DMS 273 (cell line): ENCODE data around the gene SLCO3A1.
"Not testable (repeated sequence)": the region's sequence is repeated elsewhere in the genome, so short reads cannot be mapped to it uniquely, and the experiment has no call there.

Experiments
- DNase-seq: peaks from one replicate; lab custom pipeline; 2025; ENCODE audit not compliant: unreplicated experiment; lab: John Stamatoyannopoulos, UW

Gene SLCO3A1

DNA sequence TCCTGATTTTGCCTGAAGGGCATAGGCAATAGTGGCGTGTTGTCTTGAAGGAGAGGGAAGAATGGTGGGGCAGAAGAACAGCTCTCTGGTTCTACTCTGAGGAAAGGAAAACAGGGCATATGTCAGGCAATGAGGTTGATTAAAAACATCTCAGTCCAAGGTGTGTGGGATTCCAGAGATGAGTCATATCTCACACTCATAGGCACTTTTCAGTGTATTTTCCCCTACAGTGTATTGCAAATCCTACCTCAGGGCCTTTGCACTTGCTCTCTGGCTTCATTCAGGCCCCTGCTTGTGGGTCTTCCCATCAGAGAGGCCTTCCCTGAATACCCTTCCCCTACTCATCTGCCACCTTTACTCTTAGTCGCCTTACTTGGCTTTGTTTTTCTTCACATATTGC is 107.8 kb downstream of the SLCO3A1 start:
- DNase-seq: no peak

DNA sequence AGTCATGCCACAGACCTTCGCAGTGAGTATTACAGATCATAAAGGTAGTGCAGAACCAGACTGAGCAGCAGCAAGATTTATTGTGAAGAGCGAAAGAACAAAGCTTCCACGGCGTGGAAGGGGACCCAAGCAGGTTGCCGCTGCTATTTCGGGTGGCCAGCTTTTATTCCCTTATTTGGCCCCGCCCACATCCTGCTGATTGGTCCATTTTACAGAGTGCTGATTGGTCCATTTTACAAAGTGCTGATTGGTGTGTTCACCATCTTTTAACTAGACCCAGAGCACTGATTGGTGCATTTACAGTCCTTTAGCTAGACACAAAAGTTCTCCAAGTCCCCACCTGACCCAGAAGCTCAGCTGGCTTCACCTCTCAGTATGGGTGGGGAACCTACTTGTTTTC is 110.2 kb downstream of the SLCO3A1 start:
- not testable (repeated sequence) for DNase-seq

DNA sequence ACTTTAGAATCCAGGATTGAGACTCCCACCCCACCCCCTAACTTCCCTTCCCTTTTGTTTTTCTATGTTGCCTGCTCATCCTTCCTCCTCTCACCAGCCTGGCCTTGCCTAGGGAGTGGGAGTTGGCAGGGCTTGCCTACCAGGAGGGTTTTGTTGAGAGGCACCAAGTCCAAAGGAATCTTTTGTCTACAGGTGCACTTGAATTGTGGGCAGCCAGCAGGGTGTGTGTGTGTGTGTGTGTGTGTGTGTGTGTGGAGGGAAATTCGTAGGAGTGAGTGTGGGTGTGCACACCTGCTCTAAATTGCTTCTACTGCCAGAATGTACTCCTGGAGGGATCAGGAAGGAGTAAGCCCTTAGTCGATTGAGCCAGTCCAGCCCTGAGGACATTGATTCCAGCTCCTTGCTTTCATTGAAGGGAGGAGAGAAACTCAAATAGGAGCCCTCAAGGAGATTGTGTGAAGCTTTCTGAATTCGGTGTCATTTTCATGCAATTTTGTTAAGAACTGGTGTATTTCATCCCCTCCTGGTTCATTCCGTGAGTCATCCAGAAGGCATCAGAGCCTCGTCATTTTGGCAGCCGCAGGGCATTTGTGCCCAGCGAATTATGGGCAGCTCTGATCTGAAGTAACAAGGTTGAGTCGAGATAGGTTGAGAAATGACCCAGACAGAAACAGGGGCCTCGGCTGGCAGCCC is 112.1 kb downstream of the SLCO3A1 start:
- DNase-seq: no peak

DNA sequence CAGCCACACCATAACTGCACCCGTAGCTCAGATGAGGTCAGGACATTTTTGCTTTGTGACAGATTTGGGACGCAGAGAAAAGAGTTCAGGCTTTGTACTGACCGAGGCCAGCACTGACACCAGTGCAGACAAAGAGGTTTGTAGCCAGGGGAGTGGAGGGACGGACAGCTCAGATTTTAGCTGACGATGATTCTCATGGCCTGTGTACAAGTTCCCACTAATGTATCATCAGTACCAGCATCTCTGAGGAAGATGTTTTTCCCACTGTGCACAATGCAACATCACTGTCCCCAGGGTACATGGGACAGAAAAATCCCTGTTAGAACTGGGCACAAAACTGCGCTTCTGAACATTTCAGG is 112.7 kb downstream of the SLCO3A1 start:
- no peak for DNase-seq

DNA sequence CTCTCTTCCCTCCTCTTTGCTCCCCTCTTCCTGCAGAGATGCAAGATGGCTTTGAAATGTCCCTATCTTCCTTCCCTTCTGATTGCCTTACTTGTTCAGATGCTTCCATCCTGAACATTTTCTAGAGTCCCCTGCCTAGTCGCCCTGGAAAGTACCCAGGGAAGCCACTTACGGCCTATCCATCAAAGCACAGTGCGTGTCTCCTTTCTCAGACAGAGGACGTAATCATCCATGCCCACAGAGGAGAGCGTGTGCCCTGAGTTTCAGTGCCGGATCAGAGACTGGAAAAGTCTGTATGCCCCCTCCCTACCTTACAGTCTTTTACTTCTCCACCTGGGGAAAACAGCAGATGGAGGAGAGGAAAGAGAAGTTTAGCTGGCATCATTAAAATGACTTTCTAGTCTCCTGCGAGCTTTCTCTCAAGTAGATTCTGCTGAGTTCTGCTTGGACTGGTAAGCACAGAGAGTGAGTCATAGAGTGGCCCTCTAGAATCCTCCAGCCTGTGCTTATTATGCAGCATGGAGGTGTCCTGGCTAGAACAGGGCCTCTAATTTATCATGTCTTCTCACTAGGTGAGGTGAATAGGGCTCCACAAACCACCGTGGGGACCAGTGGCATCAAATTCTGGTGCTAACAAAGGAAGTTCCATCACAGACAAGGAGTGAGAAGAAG is 114.6 kb downstream of the SLCO3A1 start:
- DNase-seq: no peak

DNA sequence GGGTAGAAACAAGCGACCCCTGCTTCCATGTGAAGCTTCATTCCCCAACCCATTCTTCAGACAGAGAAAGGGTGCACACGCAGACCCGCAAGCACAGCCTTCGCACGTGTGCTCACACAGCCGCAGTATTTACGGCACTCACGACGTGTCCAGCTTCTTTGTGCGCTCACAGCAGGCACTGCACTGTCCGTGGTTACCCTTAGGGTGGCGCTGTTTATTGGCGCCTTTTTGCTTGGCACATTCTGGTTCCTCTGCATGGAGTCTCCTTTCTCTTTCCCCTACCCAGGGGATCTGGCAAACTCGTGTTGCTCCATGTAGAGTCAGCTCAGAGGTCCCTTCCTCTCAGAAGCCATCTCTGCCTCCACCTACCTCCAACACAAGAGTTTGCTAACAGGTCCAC is 115.1 kb downstream of the SLCO3A1 start:
- no peak for DNase-seq

DNA sequence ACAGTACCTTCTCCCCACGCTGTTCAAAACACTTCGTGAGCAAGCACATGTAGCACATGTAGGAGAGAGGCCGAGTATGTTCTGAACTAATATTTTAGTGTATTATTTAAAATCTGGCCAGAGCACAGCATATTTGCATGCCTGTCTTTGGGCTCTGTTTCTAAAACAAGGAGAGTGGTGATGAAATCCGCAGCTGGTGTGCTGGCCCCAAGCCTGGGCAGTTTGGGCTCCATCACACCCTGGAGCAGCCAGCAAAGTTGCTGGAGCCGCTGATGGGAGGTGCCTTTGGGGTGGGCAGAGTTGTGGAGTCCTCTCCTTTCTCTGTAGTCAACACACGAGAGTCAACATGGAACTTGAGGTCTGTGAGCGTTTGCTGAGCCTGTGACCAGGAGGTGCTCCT is 116.6 kb downstream of the SLCO3A1 start:
- DNase-seq: no peak

DNA sequence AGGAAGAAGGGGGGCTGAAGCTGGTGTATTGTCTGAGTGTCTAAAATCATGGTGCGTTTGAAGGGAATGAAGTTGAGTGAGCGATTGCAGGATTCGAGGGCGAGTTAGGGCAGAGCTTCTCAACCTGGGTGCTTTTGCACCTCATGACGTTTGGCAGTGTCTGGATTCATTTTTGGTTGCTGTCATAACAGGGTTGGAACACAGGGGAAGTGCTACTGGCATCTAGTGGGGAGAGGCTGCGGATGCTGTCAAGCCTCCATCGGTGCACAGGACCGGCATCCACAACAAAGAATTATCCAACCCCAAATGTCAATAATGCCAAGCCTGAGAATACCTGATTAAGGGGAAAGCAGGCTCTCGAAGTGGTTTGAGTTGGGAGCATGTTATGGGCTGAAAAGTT is 120.0 kb downstream of the SLCO3A1 start:
- peak; percentile 10 for DNase-seq

DNA sequence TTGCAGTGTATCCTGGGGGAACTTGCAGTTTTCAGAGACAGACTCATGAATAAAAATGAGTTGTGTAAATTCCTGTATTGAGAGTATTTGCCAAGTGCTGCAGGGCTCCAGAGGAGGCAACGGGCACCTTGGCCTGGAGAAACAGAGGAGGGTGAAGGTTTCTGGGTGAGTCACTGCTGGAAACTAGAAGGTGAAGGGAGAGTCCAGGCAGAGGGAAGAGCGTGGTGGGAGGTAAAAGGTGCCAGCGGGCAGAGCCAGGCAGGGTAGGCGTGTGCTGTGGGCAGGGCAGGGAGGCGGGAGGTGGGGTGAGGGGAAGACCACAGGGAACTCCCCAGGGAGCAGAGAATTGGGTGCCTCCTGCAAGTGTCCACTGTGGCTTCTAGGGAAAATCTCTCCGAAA is 120.8 kb downstream of the SLCO3A1 start:
- DNase-seq: no peak

DNA sequence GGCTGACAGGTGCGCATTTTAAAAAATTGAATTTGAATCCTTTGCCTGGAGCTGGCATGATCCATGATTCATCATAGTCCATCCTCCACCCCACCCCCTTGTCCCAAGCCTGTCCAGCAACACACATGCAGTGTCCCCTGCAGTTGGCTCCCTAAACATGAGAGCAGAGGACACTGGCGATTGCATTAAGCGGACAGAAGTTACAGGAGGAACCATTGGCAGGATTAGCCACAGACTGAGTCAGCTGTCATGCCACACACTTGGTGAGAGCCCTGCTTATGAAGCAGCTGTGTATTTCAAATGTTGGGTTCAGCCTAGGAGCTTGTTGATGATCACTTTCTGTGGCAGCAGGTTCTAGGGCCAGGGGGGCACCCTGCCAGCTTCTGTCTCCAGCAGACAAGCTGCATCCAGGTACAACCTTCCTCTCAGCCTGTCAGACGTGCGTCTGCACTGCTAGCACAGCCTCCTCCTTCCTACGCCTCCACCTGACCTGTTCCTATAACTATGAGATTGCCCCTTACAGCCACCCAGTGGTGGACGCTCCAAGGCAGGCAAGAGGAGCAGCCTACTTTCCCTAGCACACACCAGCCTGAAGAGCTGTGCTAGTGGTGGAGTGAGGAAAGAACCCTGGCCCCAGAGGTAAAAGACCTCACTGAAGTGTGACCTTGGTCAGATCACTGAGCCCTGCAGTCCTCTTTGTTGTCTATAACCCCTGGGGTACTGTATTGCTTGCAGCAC is 121.9 kb downstream of the SLCO3A1 start:
- DNase-seq: peak; percentile 51

DNA sequence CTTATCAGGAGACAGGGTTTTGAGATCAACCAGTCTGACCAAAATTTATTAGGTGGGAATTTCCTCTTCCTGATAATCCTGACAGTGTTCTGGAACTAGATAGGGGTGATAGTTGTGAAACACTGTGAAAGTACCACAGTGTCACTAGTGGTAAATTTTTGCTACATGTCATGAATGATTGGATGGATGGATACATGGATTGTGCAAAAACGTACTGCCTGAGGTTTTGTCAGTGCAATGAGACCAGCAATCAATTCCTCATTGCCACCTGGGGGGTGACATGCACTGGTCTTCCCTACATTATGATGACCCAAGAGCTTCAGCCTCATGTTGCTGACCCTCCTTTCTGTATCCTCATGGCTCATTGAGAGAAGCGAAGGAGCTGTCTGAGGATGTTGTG is 123.5 kb downstream of the SLCO3A1 start:
- no peak for DNase-seq

DNA sequence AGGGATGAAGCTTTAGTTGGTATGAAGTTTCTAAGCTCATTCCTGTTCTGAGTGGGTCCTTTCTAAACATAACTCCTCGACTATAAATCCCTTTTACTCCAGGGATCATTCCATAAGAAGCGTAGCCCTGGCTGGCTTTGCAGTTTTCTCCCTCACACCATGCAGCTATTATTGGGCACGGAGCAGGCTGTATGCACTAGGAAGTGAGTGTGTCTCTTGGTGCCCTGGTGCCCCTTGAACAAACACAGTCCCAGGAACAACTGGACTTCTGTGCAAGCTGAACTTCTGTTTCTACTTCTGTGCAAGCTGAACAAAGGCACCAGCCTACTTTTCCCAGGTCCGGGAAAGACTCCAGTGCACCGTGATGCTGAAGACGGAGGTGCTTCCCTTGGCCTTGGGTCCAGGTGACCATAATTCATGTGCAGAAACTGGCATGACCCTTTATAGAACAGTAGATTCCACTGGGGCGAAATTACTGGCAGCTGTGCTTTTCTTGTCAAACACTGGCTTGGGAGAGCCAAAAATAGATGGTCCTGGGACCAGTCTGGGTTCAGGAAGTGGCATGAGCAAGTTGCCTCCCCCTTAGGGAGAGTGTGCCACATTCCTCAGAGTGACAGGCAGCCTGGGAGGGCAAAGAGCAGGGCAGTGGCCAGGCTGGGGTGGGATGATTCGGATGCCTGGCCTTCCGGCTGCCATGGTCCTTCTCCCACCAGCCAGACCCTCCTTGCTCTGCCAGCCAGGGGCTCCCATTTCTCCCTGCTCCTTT is 127.2 kb downstream of the SLCO3A1 start:
- DNase-seq: no peak

DNA sequence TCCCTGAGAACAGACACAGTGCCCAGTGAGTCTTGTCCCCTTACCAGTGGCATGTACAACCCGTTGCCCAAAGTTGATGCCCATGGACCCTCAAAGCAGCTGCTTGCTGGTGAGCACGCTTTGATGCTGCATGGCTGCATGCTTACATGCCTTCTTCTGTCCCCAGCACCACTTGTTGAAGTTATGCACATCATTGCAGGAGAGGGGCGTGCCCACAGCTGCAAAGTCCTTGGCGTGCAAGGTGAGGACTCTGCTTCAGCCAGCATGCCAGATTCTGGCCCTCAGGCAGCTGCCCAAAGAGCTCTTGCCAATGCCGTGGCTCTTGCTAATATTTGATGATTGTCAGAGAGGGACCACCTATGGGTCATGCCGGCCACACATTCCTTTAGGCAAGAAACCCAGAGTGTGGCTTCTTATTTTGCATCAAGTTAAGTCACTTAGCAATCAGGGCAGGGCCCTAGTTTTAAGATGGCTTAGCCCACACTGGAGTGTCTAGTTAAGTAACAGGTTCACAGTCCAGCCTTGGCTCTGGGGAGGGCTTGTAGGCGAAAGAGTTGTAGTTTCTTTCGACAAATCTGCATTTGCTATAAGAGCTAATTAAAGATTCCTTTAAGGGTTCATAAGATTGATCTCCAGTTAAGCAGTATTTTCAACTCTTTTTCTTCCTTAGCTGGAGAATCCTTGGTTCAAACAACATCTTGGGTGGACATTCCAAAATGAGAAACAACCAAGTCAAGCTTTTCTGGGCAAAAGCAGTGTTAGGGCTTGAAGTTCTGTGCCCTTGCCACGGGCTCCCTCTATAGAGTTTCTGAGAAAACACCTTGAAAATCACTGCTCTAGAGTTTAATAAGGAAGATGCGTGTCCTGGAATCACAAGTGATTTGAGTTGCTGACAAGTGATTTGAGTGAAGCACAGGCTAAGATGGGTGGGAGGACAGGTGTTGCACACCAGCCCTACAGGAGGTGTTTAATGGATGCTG is 128.6 kb downstream of the SLCO3A1 start:
- DNase-seq: no peak

DNA sequence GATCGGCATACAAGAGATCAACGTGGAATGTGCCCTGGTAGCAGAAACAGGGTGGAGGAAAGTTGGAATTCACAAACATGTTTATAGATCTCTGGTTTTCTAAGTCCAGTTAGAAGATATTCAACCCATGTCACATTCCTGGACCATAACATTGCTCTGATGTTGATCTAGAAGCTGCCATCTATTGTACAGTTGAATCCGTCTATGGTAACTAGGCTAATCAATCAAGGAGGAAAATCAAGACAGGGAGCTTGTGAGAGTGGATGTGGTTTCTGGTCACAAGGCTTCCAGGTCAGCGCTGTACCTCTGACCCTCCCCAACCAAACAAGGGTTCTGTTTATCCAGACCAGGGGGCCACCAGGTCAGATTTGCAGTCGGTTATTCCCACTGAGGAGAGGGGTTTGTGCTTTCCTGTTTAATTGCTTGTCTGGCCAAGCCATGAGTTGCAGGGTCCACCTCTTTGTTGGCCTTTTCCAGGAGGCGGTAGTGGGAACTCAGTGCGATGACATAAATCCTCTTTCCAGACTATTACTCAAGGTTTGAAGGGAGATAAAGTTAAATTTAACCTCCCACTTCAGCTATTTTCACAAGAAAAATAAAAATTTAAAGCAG is 130.3 kb downstream of the SLCO3A1 start:
- DNase-seq: no peak

DNA sequence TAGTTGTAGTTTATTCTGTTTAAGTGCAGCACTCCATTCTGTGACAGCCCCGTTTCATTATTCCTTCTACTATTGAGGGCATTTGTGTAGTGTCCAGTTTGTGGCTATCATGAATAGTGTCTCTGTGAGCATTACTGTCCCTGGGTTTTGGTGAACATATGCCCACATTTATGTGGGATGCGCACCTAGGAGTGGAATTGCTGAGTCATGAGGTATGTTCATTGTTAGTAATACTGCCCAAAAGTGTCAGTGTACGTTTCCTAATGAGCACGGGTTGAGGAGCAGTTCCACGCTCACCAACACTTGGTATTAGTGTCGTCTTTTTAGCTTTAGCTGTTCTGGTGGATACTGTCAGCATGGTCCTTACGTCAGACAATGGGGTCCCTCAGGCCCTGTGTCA is 131.8 kb downstream of the SLCO3A1 start:
- DNase-seq: no peak

DNA sequence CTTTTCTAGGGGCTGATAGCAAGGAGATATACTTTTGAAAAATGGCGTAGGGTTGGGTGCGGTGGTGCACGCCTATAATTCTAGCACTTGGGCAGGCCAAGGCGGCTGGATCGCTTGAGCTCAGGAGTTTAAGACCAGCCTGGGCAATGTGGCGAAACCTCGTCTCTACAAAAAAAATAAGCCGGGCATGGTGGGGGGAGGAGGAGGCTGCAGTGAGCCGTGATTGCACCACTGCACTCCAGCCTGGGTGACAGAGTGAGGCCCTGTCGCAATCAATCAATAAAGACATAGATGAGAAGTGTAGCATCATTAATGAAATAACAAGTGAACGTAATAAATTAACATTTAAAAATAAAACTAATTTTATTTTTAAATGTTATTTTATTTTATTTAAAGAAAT is 134.6 kb downstream of the SLCO3A1 start:
- no peak for DNase-seq

DNA sequence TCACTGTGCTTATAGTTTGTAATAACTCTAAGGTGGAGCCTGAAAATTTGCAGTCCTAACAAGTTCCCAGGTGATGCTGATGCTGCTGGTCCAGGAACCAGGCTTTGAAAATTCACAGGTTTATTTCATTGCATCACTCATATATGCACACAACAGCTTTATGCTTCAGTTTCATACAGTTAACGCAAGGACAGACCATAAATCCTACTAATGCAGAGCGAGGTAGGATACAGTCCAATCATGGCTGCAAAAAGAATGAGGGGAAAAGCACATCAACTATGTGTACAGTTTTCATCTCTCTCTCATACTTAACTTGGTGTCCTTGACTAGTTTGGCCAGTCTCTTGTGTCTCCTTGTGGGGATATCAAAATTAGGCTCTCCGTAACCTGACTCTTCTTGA is 135.1 kb downstream of the SLCO3A1 start:
- DNase-seq: no peak

DNA sequence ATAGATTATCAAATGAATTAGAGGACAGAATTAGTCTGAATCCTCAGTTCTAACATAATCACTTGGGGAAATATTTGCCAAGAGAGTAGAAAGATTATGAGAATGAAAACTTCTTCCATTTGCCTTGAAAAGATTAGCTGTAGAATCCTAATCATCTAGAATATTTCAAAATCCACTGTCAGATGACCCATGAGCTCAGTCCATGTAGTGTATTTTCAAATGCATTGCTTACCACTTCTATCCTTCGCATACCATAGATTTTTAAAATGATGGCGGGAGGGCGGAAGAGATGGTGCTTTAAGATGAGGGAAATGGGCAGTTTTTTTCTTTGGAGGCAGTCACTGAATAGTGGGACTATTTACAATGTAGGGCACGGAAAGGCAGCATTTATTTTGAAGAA is 136.3 kb downstream of the SLCO3A1 start:
- DNase-seq: no peak

DNA sequence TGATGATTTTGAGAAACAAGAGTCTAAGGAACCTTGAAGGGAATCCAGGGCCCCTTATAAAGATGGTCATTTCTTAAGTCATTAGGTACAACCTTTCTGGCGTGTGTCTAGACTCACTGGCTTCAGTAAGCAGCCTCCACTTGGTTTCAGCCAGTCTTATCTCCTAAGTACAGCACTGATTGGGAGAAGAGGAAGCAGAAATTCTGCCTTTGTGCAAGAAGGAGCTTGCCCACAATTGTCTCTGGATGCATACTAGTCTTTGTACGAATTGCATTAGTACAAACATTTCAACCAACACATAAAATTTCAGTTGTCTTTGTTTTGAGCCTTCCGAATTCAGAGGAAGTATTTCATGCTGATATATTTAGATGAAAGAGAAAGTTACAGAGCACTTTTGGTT is 139.4 kb downstream of the SLCO3A1 start:
- no peak for DNase-seq

DNA sequence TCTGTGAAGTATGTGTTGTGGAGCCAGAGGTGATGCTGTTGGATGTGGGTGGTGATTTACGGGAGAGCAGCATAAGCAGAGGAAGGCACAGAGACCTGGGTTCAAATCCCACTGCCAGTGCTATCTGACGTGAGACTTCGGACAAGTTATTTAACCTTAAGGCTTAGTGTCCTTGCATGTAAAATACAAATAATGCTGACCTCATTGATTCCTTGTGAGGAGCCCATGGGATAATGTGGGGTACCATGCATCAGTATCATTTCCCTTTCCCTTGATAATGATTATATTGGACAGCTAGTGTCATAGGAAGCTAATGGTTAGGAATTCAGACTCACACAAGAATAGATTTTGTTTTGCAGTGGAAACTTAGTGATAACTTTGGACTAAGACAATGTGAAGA is 141.6 kb downstream of the SLCO3A1 start:
- no peak for DNase-seq
